GM18499 (cell line): ENCODE measurements around the gene GULP1.

Source experiments
- ATAC-seq: cut with Tn5 transposase; IDR thresholded peaks from one replicate; pipeline ENCODE4 v1.9.1; 2021; ENCODE audit warnings: moderate number of reproducible peaks; ENCODE audit not compliant: insufficient read depth, unreplicated experiment

Gene GULP1

GRCh38 chr2:188410504-188411235 lies 119.0 kb downstream of the GULP1 start:
- no peak for ATAC-seq

DNA sequence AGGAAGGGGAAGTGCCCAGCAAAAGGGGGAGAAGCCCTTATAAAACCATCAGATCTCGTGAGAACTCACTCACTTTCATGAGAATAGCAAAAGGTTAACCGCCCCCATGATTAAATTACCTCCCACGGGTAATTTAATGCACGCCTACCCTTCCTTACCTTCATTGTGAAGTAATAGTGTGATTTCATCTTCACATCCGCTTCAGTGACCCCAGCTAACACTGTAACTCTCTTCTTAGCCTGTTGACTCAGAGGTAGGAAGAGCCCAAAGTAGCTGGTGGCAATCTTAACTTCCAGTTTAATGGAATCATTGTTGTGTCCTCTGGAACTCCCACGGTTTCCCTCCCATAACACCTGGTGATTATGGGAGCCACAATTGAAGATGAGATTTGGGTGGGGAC lies 120.5 kb downstream of the GULP1 start:
- ATAC-seq: no peak

GRCh38 chr2:188414411-188414810 lies 122.7 kb downstream of the GULP1 start:
- no peak for ATAC-seq

- no peak for ATAC-seq
These were observed 123.4 kb downstream of the GULP1 start for GRCh38 chr2:188414869-188415753.

- ATAC-seq: no peak
These were observed 124.0 kb downstream of the GULP1 start for GRCh38 chr2:188415754-188416083.

DNA sequence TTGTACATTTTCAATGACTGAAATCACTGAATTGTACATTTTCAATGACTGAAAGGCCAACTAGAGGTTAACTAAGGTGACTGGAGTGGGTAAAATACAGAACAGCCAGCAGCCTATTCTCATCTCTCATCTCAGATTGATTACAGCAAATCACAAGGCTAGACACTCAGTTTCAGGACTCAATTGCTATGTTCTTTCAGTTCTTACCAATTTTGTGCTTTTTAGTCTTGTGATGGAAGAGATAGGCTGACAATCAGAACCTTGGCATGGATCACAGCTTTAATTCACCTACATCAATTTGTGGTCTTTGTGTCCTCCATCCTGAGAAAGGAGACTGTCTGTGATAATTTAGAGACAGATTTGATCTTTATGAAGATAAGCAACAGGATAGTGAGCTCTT lies 124.7 kb downstream of the GULP1 start:
- ATAC-seq: no peak

- ATAC-seq: no peak
These were observed 131.1 kb downstream of the GULP1 start for GRCh38 chr2:188422726-188423125.

GRCh38 chr2:188425266-188425665 lies 133.6 kb downstream of the GULP1 start:
- no peak for ATAC-seq

GRCh38 chr2:188426121-188426520 lies 134.4 kb downstream of the GULP1 start:
- ATAC-seq: no peak

DNA sequence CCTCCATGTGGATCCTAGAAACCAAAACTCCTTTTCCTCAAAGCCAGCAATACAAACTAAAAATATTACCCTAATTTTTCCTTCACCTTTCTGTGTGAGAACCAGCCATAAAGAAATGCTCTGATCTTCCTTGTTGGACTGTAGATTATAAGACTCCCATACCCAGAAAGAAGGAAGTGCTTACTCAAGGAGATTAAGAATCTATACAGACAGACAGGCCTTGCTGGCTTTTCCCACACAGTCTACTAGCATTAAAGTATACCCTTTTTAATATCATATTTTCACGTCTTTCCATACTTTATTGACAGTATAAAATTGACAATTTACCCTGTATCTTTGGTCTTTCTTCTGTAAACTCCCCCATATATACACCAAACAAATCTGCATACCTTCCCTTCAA lies 139.0 kb downstream of the GULP1 start:
- no peak for ATAC-seq

- no peak for ATAC-seq
These were observed 142.3 kb downstream of the GULP1 start for GRCh38 chr2:188434018-188434417.

DNA sequence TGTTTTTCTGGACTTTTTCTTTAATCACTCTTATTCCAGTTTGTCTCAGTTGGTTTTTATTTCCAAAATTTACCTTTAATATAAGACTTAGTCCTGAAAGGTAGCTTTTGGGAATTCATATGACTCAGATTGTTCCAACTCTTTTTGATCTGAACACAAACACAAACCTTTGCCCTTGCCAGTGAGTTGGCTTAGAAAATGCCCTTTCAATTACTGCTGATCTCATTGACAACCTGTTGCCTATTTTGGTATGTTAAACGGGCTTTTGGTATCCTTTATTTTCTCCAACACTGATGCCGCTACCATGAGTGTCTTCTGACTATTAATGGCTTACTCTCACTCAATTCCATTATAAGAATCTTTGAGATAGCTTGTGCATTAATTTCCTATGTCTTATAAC lies 143.4 kb downstream of the GULP1 start:
- no peak for ATAC-seq

DNA sequence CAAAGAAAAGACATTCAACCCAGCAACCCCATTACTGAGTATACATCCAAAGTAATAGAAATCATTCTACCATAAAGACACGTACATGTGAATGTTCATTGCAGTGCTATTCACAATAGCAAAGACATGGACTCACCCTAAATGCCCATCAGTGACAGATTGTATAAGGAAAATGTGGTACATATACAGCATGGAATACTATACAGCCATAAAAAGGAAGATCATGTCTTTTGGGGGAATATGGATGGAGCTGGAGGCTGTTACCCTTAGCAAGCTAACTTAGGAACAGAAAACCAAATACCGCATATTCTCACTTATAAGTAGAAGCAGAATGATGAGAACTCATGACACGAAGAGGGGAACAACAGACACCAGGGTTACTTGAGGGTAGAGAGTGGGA lies 145.9 kb downstream of the GULP1 start:
- ATAC-seq: no peak

- no peak for ATAC-seq
These were observed 148.3 kb downstream of the GULP1 start for GRCh38 chr2:188439986-188440385.

DNA sequence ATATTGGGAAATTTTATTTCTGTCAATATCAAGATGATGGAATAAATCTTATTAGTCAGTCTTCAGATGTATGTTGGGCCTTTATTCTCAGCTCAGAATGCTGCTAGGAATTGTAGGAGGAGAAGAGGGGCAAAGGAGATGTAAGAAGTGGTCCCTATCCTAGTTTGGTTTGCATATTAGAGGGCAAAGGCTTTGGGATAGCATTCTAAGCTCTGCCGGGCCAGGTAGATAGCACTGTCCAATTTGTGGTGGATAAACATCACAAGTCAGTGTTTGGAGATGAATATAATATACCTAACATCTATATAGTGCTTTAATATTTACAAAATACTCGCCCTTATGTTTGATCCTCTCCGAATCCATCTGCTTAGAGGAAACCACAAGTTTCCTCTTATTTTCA lies 149.2 kb downstream of the GULP1 start:
- no peak for ATAC-seq

- no peak for ATAC-seq
These were observed 149.7 kb downstream of the GULP1 start for GRCh38 chr2:188441288-188441947.

GRCh38 chr2:188443207-188443606 lies 151.5 kb downstream of the GULP1 start:
- ATAC-seq: no peak

- no peak for ATAC-seq
These were observed 152.6 kb downstream of the GULP1 start for GRCh38 chr2:188444106-188444835.

DNA sequence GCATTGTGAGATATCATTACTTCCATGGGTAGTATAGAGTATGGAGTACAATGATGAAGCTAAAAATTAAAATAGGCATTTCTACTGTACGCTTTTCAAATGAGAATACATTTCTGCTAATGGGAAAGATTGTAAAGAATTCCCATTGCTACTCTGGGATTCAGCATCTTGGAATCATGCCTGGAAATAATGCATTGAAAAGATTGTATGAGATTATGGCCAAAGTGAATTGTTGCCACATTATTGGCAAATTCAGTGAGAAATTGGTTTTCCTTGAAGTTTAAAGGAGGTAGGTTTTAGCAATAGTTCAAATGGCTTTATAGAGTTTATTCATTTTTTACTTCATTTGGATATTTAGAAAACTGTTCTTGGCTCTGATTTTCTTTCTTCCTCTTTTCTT lies 157.9 kb downstream of the GULP1 start:
- ATAC-seq: no peak

GRCh38 chr2:188449971-188450370 lies 158.3 kb downstream of the GULP1 start:
- ATAC-seq: no peak
